GM23338 (cell line): ENCODE measurements around the gene GSDMA. TPM values are rescaled to one million over a fixed set of nuclear protein-coding genes. Genes with fewer than 3 reads are reported as not detected.
A peak's percentile ranks its signal among the peaks of the same experiment; 100 is the strongest.

ENCODE experiments used
- ATAC-seq: fragments of 200-7000 bp; cut with Tn5 transposase; 3 replicates; pipeline ENCODE4 v1.9.1; 2020
- DNase-seq: peaks from one replicate; pipeline ENCODE4 v3.0.0-alpha.2; 2015; ENCODE audit warnings: low spot score
- H2AFZ ChIP-seq: fragments of 200-600 bp; sonication (generic); 2 replicates; pipeline ENCODE4 v1.8.0; 2016; ENCODE audit warnings: antibody characterized with exemption, mild to moderate bottlenecking, moderate library complexity
- H3F3A ChIP-seq: fragments of 200-600 bp; sonication (generic); replicated peaks from 2 replicates; pipeline ENCODE4 v1.8.0; 2017; ENCODE audit warnings: antibody characterized with exemption, mixed run types, low read depth
- H3K27ac ChIP-seq: fragments of 200-600 bp; sonication (generic); 2 replicates; pipeline ENCODE4 v1.6.1; 2016; ENCODE audit warnings: low read depth
- H3K27me3 ChIP-seq: fragments of 200-600 bp; sonication (generic); 2 replicates; pipeline ENCODE4 v1.8.0; 2016; ENCODE audit warnings: mild to moderate bottlenecking, mixed run types, moderate library complexity; ENCODE audit not compliant: insufficient read depth
- H3K36me3 ChIP-seq: fragments of 200-600 bp; sonication (generic); 2 replicates; pipeline ENCODE4 v1.8.0; 2016; ENCODE audit warnings: mild to moderate bottlenecking; ENCODE audit not compliant: insufficient read depth
- H3K4me1 ChIP-seq: fragments of 200-600 bp; sonication (generic); 2 replicates; pipeline ENCODE4 v1.8.0; 2016; ENCODE audit warnings: mild to moderate bottlenecking, moderate library complexity; ENCODE audit not compliant: insufficient read depth
- H3K4me2 ChIP-seq: fragments of 200-600 bp; sonication (generic); 2 replicates; pipeline ENCODE4 v1.7.1; 2017; ENCODE audit warnings: mixed run types
- H3K4me3 ChIP-seq: fragments of 200-600 bp; sonication (generic); 2 replicates; pipeline ENCODE4 v1.6.1; 2016; ENCODE audit warnings: mixed run types
- H3K79me2 ChIP-seq: fragments of 200-600 bp; sonication (generic); replicated peaks from 2 replicates; pipeline ENCODE4 v1.8.0; 2017; ENCODE audit warnings: mild to moderate bottlenecking; ENCODE audit not compliant: insufficient read depth
- H3K9me2 ChIP-seq: fragments of 200-600 bp; sonication (generic); 2 replicates; pipeline ENCODE4 v1.8.0; 2017; ENCODE audit not compliant: insufficient read depth
- H4K20me1 ChIP-seq: fragments of 200-600 bp; sonication (generic); replicated peaks from 2 replicates; pipeline ENCODE4 v1.8.0; 2017; ENCODE audit warnings: mild to moderate bottlenecking; ENCODE audit not compliant: insufficient read depth
- H3K27ac Mint-ChIP-seq: 2 replicates; pipeline ENCODE4 v1.8.0; 2020; ENCODE audit warnings: inconsistent platforms, mild to moderate bottlenecking, moderate library complexity, mixed read lengths
- H3K27me3 Mint-ChIP-seq: 3 replicates; pipeline ENCODE4 v1.8.0; 2022; ENCODE audit warnings: low read depth, mild to moderate bottlenecking, moderate library complexity, mixed read lengths, inconsistent platforms; ENCODE audit not compliant: insufficient read depth, poor library complexity
- H3K36me3 Mint-ChIP-seq: 3 replicates; pipeline ENCODE4 v1.8.0; 2021; ENCODE audit warnings: low read depth, mild to moderate bottlenecking, inconsistent platforms, moderate library complexity, mixed read lengths
- H3K4me1 Mint-ChIP-seq: 3 replicates; pipeline ENCODE4 v1.8.0; 2020; ENCODE audit warnings: mild to moderate bottlenecking, inconsistent platforms, mixed read lengths
- H3K4me3 Mint-ChIP-seq: 3 replicates; pipeline ENCODE4 v1.8.0; 2021; ENCODE audit warnings: moderate library complexity, mild to moderate bottlenecking, inconsistent platforms, mixed read lengths
- H3K9me3 Mint-ChIP-seq: 3 replicates; pipeline ENCODE4 v1.8.0; 2020; ENCODE audit warnings: moderate library complexity, mild to moderate bottlenecking, inconsistent platforms, mixed read lengths
- CREB1 ChIP-seq: fragments of 250-450 bp; sonication (Bioruptor Pico); IDR thresholded peaks from 2 replicates; pipeline ENCODE4 v1.5.0; 2020; ENCODE audit warnings: low read depth, mild to moderate bottlenecking, moderate library complexity
- CTCF ChIP-seq, 2 experiments: fragments of 200-600 bp in 1 of 2; sonication (generic) in 1 of 2; conservative IDR thresholded peaks; 2 replicates each; pipeline versions ENCODE4 v1.5.1 to v1.6.1; 2016 to 2017; ENCODE audit warnings: antibody characterized with exemption in 2 of 2, low read depth in 2 of 2, mild to moderate bottlenecking in 2 of 2, moderate library complexity in 1 of 2
- ETS1 ChIP-seq: IDR thresholded peaks from 2 replicates; pipeline ENCODE4 v1.6.1; 2016; ENCODE audit warnings: antibody characterized with exemption
- EZH2 ChIP-seq: fragments of 200-600 bp; sonication (generic); IDR thresholded peaks from one replicate; pipeline ENCODE4 v1.8.0; 2017; ENCODE audit warnings: antibody characterized with exemption, mild to moderate bottlenecking, low read depth; ENCODE audit not compliant: unreplicated experiment
- EZH2phosphoT487 ChIP-seq: fragments of 200-600 bp; sonication (generic); IDR thresholded peaks from one replicate; pipeline ENCODE4 v1.8.1; 2018; ENCODE audit warnings: antibody characterized with exemption; ENCODE audit not compliant: unreplicated experiment
- JUNB ChIP-seq: IDR thresholded peaks from one replicate; pipeline ENCODE4 v1.6.1; 2016; ENCODE audit warnings: antibody characterized with exemption; ENCODE audit not compliant: unreplicated experiment
- NANOG ChIP-seq: IDR thresholded peaks from 2 replicates; pipeline ENCODE4 v1.6.1; 2016; ENCODE audit warnings: antibody characterized with exemption, borderline replicate concordance
- POLR2AphosphoS5 ChIP-seq: IDR thresholded peaks from 2 replicates; pipeline ENCODE4 v1.6.1; 2016; ENCODE audit warnings: antibody characterized with exemption, low read depth
- ZNF114 ChIP-seq: fragments of 250-450 bp; sonication (Bioruptor Pico); IDR thresholded peaks from 2 replicates; pipeline ENCODE4 v1.5.0; 2020; ENCODE audit warnings: mild to moderate bottlenecking, moderate library complexity
- polyA plus RNA-seq: library from polyadenylated mRNA; unstranded; fragments of >200 nt; fragmentation: Nextera tagmentation; extraction: Ambion mirVana; gene quantifications from 2 replicates; pipeline ENCODE4 v1.2.1, GENCODE V29; 2016
- total RNA-seq: library from RNA; depleted of rRNA; stranded (reverse); fragments of >200 nt; shearing (Covaris generic); gene quantifications from 2 replicates; pipeline ENCODE4 v1.2.3, GENCODE V29; 2014

The GSDMA gene
- total and polyA plus RNA-seq, 2 experiments from 2014 or later: not detected

GRCh38 chr17:39952680-39953470 is 9.9 kb upstream of the GSDMA start:
- peaks cover 24% of the 10 kb centered on the region for H3K27me3 Mint-ChIP-seq
- H3K36me3 ChIP-seq: no peaks in the 10 kb centered on the region
- 0 out of 2 replicates have a peak, but pooled peaks cover 4% of the 10 kb centered on the region for H3K27me3 ChIP-seq
- TF ChIP-seq POLR2AphosphoS5: peak; percentile 93
- TF ChIP-seq CREB1 (CRISPR knock-in tag): no peak
- DNase-seq (peak; percentile 99), ATAC-seq (peak; percentile 92)
- 0 out of 2 replicates have a peak, but pooled peaks cover 7% of the 10 kb centered on the region for H3F3A ChIP-seq
- H3K79me2 ChIP-seq: no peaks in the 10 kb centered on the region
- H3K4me1 Mint-ChIP-seq: peaks cover 23% of the 10 kb centered on the region
- peak overlapping the region; percentile 73 for H3K4me3 ChIP-seq
- H3K4me2 ChIP-seq: peak overlapping the region; percentile 95
- peak overlapping the region; percentile 98 for H2AFZ ChIP-seq
- no peaks in the 10 kb centered on the region for H3K36me3 Mint-ChIP-seq
- peaks cover 10% of the 10 kb centered on the region; the same call in 1 of the 2 replicates for H3K4me1 ChIP-seq
- H4K20me1 ChIP-seq: no peaks in the 10 kb centered on the region
- peak overlapping the region; percentile 85 for H3K4me3 Mint-ChIP-seq
- peak overlapping the region; percentile 97 for H3K27ac Mint-ChIP-seq
- H3K27ac ChIP-seq: peak overlapping the region; percentile 79
- no peaks in the 10 kb centered on the region for H3K9me2 ChIP-seq
- H3K9me3 Mint-ChIP-seq: no peaks in the 10 kb centered on the region

GRCh38 chr17:39953471-39953888 is 9.3 kb upstream of the GSDMA start:
- Histone ChIP-seq H3K9me2 (no peaks in the 10 kb centered on the region), H3K27ac (peak overlapping the region; percentile 99)
- no peaks in the 10 kb centered on the region for H3K9me3 Mint-ChIP-seq

GRCh38 chr17:39954876-39955275 is 7.9 kb upstream of the GSDMA start:
- Histone ChIP-seq H3K36me3 (no peaks in the 10 kb centered on the region), H3K27ac (no peak overlapping the region), H3F3A (0 out of 2 replicates have a peak, but pooled peaks cover 7% of the 10 kb centered on the region), H3K27me3 (0 out of 2 replicates have a peak, but pooled peaks cover 4% of the 10 kb centered on the region), H2AFZ (no peak overlapping the region), H3K9me2 (no peaks in the 10 kb centered on the region), H3K4me3 (no peak overlapping the region), H3K4me2 (no peak overlapping the region), H4K20me1 (no peaks in the 10 kb centered on the region), H3K4me1 (peaks cover 10% of the 10 kb centered on the region; the same call in 1 of the 2 replicates), H3K79me2 (no peaks in the 10 kb centered on the region)
- DNase-seq (peak; percentile 50), ATAC-seq (no peak)
- H3K4me1 Mint-ChIP-seq: peaks cover 26% of the 10 kb centered on the region
- peaks cover 25% of the 10 kb centered on the region for H3K27me3 Mint-ChIP-seq
- no peaks in the 10 kb centered on the region for H3K9me3 Mint-ChIP-seq
- H3K4me3 Mint-ChIP-seq: no peak overlapping the region; the same call in 2 of the 3 replicates
- 0 out of 2 replicates have a peak overlapping the region, but pooled peaks have one; percentile 77 for H3K27ac Mint-ChIP-seq
- H3K36me3 Mint-ChIP-seq: no peaks in the 10 kb centered on the region
- TF ChIP-seq POLR2AphosphoS5 (no peak), NANOG (no peak), EZH2 (no peak), CTCF (conservative IDR thresholded peaks at IDR 0.05; ENCODE audit: low read depth in 2 of 2) (peak in 1 of 2 experiments; percentile 44; a peak in 2 of 4 replicates), ETS1 (no peak), EZH2phosphoT487 (no peak)

More at GRCh38 chr17:39953471-39953888, 9.3 kb upstream of the GSDMA start:
- H3K4me2 ChIP-seq: peak overlapping the region; percentile 84
- Mint-ChIP-seq H3K4me1 (peaks cover 22% of the 10 kb centered on the region), H3K27ac (peak overlapping the region; percentile 97), H3K27me3 (peaks cover 21% of the 10 kb centered on the region), H3K36me3 (no peaks in the 10 kb centered on the region), H3K4me3 (peak overlapping the region; percentile 85)
- H3K4me1 ChIP-seq: peaks cover 10% of the 10 kb centered on the region; the same call in 1 of the 2 replicates
- H3F3A ChIP-seq: 0 out of 2 replicates have a peak, but pooled peaks cover 7% of the 10 kb centered on the region
- TF ChIP-seq ZNF114 (no peak), JUNB (no peak), POLR2AphosphoS5 (peak; percentile 91), ETS1 (peak; percentile 63; the same call in 1 of the 2 replicates)
- peak overlapping the region; percentile 64 for H3K4me3 ChIP-seq
- no peaks in the 10 kb centered on the region for H4K20me1 ChIP-seq
- H3K27me3 ChIP-seq: 0 out of 2 replicates have a peak, but pooled peaks cover 4% of the 10 kb centered on the region
- no peaks in the 10 kb centered on the region for H3K79me2 ChIP-seq
- H2AFZ ChIP-seq: peak overlapping the region; percentile 54; the same call in 1 of the 2 replicates
- DNase-seq (no peak), ATAC-seq (peak; percentile 1; the same call in 1 of the 3 replicates)
- no peaks in the 10 kb centered on the region for H3K36me3 ChIP-seq
